Esophagus (tissue), 2 donors: ENCODE data around the gene FOXP1. TPM values are rescaled to one million over a fixed set of nuclear protein-coding genes. Genes with fewer than 3 reads are reported as not detected.

Experiments
- H3K27ac ChIP-seq, 2 donors: one replicate each; pipeline ENCODE4 v1.5.1; 2013; ENCODE audit warnings: low read depth in 2 of 2, mild to moderate bottlenecking in 2 of 2, inconsistent platforms in 1 of 2, low read length in 1 of 2, moderate library complexity in 1 of 2
- H3K27me3 ChIP-seq, 2 donors: one replicate each; pipeline ENCODE4 v1.6.1; 2013; ENCODE audit warnings: low read length in 2 of 2, control low read depth in 1 of 2, mild to moderate bottlenecking in 1 of 2; ENCODE audit not compliant: insufficient read depth in 2 of 2, control insufficient read depth in 1 of 2
- H3K36me3 ChIP-seq, 2 donors: one replicate each; pipeline ENCODE4 v1.6.1; 2013; ENCODE audit warnings: low read length in 1 of 2; ENCODE audit not compliant: control insufficient read depth in 2 of 2, insufficient read depth in 2 of 2
- H3K4me1 ChIP-seq, 2 donors: one replicate each; pipeline ENCODE4 v1.6.1; 2013; ENCODE audit warnings: low read length in 1 of 2; ENCODE audit not compliant: control insufficient read depth in 2 of 2, insufficient read depth in 2 of 2
- H3K4me3 ChIP-seq, 2 donors: one replicate each; pipeline ENCODE4 v1.5.1; 2013; ENCODE audit warnings: low read length in 2 of 2, mild to moderate bottlenecking in 2 of 2, low read depth in 1 of 2, moderate library complexity in 1 of 2
- H3K9me3 ChIP-seq, 2 donors: one replicate each; pipeline ENCODE4 v1.6.1; 2013; ENCODE audit warnings: mild to moderate bottlenecking in 2 of 2, low read depth in 1 of 2, low read length in 1 of 2, moderate library complexity in 1 of 2; ENCODE audit not compliant: control insufficient read depth in 2 of 2, insufficient read depth in 1 of 2
- WGBS, 2 donors: extraction: QIAGEN DNeasy Blood & Tissue Kit; methylation state at CpG; one replicate each; pipeline ENCODE4 v1.1.7; 2013; 5-methylcytosine and 5-hydroxymethylcytosine counted together
- polyA plus RNA-seq, 2 donors: library from polyadenylated mRNA; stranded (reverse); fragments of 200-250 nt; gene quantifications; one replicate each; pipeline ENCODE4 v1.2.3, GENCODE V29; 2013
- donor health status: healthy with polysubstance abuse.
- donor health status: Bipolar disorder and iron deficiency.

The FOXP1 gene
- polyA plus RNA-seq, 2 donors: 10.7 to 20.4 TPM

GRCh38 chr3:71514621-71515020 is 68.9 kb downstream of the FOXP1 start:
- WGBS, 2 donors: 75 to 77% methylated on average over 5 of the region's 5 CpGs
- Histone ChIP-seq H3K4me3 (no peak overlapping the region), H3K27ac (no peak overlapping the region), H3K27me3 (no peaks in the 10 kb centered on the region), H3K36me3 (no peaks in the 10 kb centered on the region), H3K4me1 (peaks cover 0 to 3% of the 10 kb centered on the region in 2 donors), H3K9me3 (no peaks in the 10 kb centered on the region)

- Histone ChIP-seq H3K27ac (no peak overlapping the region), H3K4me1 (peaks cover 0 to 3% of the 10 kb centered on the region in 2 donors), H3K36me3 (no peaks in the 10 kb centered on the region), H3K4me3 (no peak overlapping the region), H3K9me3 (no peaks in the 10 kb centered on the region), H3K27me3 (no peaks in the 10 kb centered on the region)
- WGBS, 2 donors: 95 to 96% methylated on average over 7 of the region's 7 CpGs
Measured at GRCh38 chr3:71513515-71513914, 70.0 kb downstream of the FOXP1 start.

GRCh38 chr3:71513081-71513480 is 70.4 kb downstream of the FOXP1 start:
- no peaks in the 10 kb centered on the region for H3K9me3 ChIP-seq
- H3K4me1 ChIP-seq: peaks cover 0 to 3% of the 10 kb centered on the region in 2 donors
- no peaks in the 10 kb centered on the region for H3K27me3 ChIP-seq
- no peak overlapping the region for H3K4me3 ChIP-seq
- no peak overlapping the region for H3K27ac ChIP-seq
- H3K36me3 ChIP-seq: no peaks in the 10 kb centered on the region
- WGBS, 2 donors: 89% methylated on average over 6 of the region's 6 CpGs

DNA sequence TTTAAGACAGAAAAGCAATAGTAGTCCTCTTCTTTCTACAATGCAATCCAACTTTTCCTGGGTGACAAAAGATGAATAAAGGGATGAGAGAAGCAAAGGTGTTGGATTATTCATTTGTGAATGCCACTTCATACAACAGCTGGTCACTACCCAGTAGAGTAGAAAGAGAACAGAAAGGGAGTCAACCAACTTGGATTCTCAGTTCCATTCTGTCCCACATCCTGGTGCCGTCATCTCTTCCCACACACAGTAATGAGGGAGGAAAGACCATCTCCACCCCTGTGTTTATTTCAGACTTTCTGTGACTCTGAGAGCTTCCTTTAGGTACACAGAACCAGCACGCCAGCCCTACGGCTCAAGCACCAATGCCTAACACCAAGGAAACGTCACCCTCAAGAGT is 71.0 kb downstream of the FOXP1 start:
- Histone ChIP-seq H3K36me3 (no peaks in the 10 kb centered on the region), H3K27ac (no peak overlapping the region), H3K9me3 (no peaks in the 10 kb centered on the region), H3K27me3 (no peaks in the 10 kb centered on the region), H3K4me1 (peaks cover 0 to 3% of the 10 kb centered on the region in 2 donors), H3K4me3 (no peak overlapping the region)
- WGBS, 2 donors: 90 to 92% methylated on average over 4 of the region's 4 CpGs

DNA sequence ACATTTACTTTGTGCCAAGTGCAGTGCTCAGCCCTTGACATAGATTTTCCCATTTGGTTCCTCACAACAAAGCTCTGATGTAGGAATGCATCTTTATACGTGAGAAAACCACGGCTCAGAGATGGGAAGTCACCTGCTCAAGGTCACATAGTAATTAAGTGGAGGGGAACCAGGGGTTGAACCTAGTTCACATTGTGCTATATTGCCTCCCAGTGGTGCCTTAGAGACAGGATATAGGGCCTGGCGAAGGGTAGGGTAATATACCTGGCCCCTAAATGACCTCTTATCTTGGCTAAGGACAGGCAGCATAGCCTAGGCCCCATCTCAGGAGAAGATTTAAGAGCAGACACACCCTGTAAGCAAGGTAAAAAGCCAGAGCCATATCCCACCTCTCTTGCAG is 71.5 kb downstream of the FOXP1 start:
- H3K9me3 ChIP-seq: no peaks in the 10 kb centered on the region
- H3K27ac ChIP-seq: peak overlapping the region in 1 of 2 donors; percentile 17
- WGBS, 2 donors: 59 to 66% methylated on average over 3 of the region's 3 CpGs
- H3K36me3 ChIP-seq: no peaks in the 10 kb centered on the region
- peaks cover 0 to 3% of the 10 kb centered on the region in 2 donors for H3K4me1 ChIP-seq
- no peaks in the 10 kb centered on the region for H3K27me3 ChIP-seq
- no peak overlapping the region for H3K4me3 ChIP-seq

DNA sequence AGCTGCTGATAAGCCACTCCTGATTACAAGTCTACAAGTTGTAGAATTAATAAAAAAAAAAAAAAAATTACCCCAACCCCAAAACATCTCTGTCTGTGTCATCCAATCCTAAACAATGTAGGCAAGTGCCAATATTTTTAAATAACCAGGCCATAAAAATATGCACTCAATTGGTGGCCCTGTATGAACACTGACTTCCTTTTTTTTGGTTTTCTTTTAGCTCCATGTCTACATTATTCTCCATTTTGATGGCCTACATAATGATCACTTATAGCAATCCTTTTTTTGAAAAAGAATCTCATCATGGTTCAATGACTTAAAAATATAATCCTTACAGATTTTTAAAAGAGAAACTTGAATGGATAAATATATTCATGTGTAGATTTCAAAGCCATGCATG is 72.1 kb downstream of the FOXP1 start:
- Histone ChIP-seq H3K36me3 (no peaks in the 10 kb centered on the region), H3K9me3 (no peaks in the 10 kb centered on the region), H3K4me3 (no peak overlapping the region), H3K27me3 (no peaks in the 10 kb centered on the region), H3K27ac (no peak overlapping the region), H3K4me1 (peaks cover 0 to 3% of the 10 kb centered on the region in 2 donors)

DNA sequence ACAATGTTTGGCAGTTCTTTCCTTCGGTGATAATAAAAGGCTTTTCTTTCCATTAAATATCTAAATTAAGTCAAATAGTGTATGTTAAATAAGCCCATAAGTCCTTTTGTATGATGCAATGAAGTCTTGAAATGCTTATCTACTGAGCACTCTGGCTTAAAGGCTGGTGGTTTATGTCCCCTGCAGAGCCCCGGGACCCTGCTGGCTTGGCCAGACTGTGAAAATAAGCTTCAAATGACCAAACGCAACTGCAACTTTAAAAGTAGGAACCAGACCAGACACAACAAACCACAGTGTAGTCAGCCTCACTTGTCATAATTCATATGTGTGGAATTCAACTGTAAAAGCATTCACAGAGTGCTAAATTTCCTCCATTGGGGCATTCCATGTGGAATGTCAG is 72.5 kb downstream of the FOXP1 start:
- no peaks in the 10 kb centered on the region for H3K36me3 ChIP-seq
- H3K27me3 ChIP-seq: no peaks in the 10 kb centered on the region
- H3K4me3 ChIP-seq: no peak overlapping the region
- no peak overlapping the region for H3K27ac ChIP-seq
- peaks cover 0 to 3% of the 10 kb centered on the region in 2 donors for H3K4me1 ChIP-seq
- WGBS, 2 donors: 59 to 65% methylated on average over 3 of the region's 3 CpGs
- no peaks in the 10 kb centered on the region for H3K9me3 ChIP-seq

DNA sequence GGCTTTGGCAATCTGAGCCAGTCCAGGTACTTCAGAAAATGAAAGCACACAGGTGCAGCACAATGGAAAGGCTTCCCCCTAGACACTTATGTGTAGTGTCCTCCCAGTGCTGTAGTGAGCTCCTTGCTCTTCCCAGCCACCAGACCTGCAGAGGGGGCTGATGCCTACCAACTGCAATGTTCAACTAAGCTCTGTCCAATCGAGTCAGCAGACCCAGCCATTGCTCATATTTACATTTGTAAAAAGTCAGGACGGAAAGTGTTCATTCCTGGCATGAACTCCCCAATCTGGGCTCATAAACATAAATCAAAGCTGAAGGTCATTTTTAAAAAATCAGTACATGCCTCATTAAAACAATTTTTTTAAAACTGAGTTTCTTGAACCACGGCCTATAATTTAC is 73.0 kb downstream of the FOXP1 start:
- no peaks in the 10 kb centered on the region for H3K27me3 ChIP-seq
- 57 to 60% methylated on average over 3 of the region's 3 CpGs for WGBS, 2 donors
- no peaks in the 10 kb centered on the region for H3K36me3 ChIP-seq
- no peaks in the 10 kb centered on the region for H3K9me3 ChIP-seq
- H3K4me3 ChIP-seq: no peak overlapping the region
- H3K27ac ChIP-seq: no peak overlapping the region
- peaks cover 0 to 3% of the 10 kb centered on the region in 2 donors for H3K4me1 ChIP-seq

DNA sequence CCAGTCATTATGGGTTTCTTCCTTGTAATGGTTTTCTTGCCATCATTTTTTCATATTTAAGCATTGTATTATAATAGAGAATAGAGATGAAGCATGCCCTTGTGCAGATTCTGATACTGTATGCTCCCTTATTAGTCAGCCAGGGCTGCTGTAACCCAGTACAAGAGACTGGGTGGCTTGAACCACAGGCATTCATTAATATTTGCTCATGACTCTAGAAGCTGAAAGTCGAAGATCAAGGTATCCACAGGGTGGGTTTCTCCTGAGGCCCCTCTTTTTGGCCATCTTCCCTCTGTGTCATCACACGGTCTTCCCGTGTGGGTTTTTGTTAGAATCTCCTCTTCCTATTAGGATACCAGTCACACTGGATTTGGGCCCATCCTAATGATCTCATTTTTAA is 74.5 kb downstream of the FOXP1 start:
- no peaks in the 10 kb centered on the region for H3K27me3 ChIP-seq
- 93 to 97% methylated on average over 3 of the region's 3 CpGs for WGBS, 2 donors
- no peak overlapping the region for H3K4me3 ChIP-seq

DNA sequence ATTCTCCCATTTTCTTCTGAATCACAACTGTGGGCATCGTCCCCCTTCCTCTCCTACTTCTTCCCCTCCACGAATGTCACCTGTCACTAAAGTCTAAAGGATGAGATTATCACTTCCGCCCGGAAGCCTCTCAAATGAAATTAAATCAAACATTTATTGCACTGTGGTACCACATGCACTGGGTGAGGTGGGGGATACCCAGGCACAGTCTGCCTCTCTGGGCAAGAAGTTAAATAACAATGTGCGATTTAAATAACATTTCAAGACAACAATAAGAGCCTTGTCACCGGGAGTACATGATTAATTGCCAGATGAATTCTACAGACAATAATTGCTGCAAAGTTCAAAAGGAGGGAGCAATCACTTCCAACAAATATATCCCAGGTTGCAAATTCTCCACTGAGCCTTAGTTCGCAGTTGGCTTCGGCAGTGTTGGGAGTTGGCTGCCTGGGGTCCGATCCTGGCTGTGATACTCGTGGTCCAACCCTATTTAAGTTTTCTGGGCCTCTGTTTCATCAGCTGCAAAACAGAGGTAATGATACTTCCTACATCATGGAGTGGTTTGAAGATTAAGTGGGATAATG is 77.7 kb downstream of the FOXP1 start:
- Histone ChIP-seq H3K4me3 (no peak overlapping the region), H3K36me3 (no peaks in the 10 kb centered on the region)
- 81 to 83% methylated on average over 10 of the region's 10 CpGs for WGBS, 2 donors

More for the DNA sequence above, 74.5 kb downstream of the FOXP1 start:
- peaks cover 0 to 3% of the 10 kb centered on the region in 2 donors for H3K4me1 ChIP-seq
- H3K9me3 ChIP-seq: no peaks in the 10 kb centered on the region
- no peak overlapping the region for H3K27ac ChIP-seq
- H3K36me3 ChIP-seq: no peaks in the 10 kb centered on the region

More for the DNA sequence above, 77.7 kb downstream of the FOXP1 start:
- Histone ChIP-seq H3K9me3 (no peaks in the 10 kb centered on the region), H3K27me3 (no peaks in the 10 kb centered on the region), H3K27ac (no peak overlapping the region), H3K4me1 (no peaks in the 10 kb centered on the region)
